ENCODE results near the gene ZBTB12. TPM values are rescaled to one million over a fixed set of nuclear protein-coding genes. Genes with fewer than 3 reads are reported as not detected.
A peak's percentile ranks its signal among the peaks of the same experiment; 100 is the strongest.

ZBTB12 gene
- total and polyA plus RNA-seq, 9 of the 15 experiments (the other 6 are each of a cell fraction or from before 2014, with no cell fraction given) = 0.03 to 12.4 (median 5.8) TPM; not detected in 1

DNA sequence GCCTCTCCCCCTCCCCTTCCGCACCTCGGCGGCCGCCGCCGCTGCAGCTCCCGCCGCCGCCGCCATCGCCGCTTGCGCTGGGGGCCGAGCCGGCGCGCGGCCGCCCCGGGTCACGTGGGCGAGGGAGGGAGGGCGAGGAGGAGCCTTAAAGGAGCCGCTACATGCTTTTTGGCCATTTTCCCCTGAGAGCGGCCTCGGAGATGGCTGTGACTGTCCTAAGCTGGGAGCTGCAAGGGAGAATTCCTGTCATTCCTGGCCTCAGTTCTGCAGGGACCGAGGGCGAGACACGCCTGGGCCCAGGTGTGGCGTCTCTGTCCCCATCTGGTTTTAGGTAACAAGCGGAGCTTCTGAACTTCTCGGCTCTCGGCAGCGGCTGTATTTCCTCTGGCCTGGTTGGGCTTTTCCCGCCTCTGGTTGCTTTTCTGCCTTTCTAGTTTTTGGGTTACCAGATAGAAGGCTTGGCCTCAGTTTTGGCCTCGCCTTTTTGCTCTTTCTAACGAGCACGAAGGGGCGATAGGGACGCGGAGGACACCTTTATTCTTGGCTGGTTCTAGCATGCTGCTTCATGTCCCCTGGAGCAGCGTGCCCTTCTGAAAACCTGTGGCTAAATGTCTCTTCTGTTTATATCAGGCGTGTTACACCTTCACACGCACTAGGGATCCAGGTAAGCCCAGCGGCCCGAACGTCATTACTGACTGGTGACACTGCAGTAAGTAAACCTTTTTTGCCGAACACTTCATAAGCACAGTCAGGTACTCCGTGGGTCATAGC is 4.1 kb downstream of the ZBTB12 start, which contains the start of gene EHMT2:
Gene EHMT2 (minus strand): TSS at position 87 of the 771 bp plus-strand sequence. CDS start 21 bp downstream, at position 66.
- peak within 1 kb of the TSS; percentile 95 for H2AFZ ChIP-seq (ENCODE audit: low read depth, low read length)
- H3K4me3 ChIP-seq = peak within 1 kb of the TSS; percentile 68
- H3K36me3 ChIP-seq (ENCODE audit: control insufficient read depth, insufficient read depth, low read length) = peaks cover 43% of the 10 kb centered on the region
- H3K27me3 ChIP-seq (ENCODE audit: control insufficient read depth in 2 of 2, insufficient read depth in 2 of 2, low read length in 2 of 2) = no peaks in the 10 kb centered on the region
- FAIRE-seq (peak; percentile 86), DNase-seq (ENCODE audit: extremely low read depth in 1 of 4, low spot score in 3 of 4) (peak; percentile 92 to 95 (median 93)), ATAC-seq (peak; percentile 77)
- peaks cover 49% of the 10 kb centered on the region for H3K79me2 ChIP-seq (ENCODE audit: control insufficient read depth, insufficient read depth, low read length)
- POLR2A ChIA-PET = interaction anchor here (0.6 to 2.4 kb wide), 18 partner anchors 8 to 237 kb away, joined by 3 to 10 read pairs (median 4); partner anchors contain the start of genes CSNK2B, DXO, GPANK1 and HSPA1B
- H3K27ac ChIP-seq (ENCODE audit: extremely low read depth, low read depth, low read length) = peak within 1 kb of the TSS; percentile 84
- H3K4me1 ChIP-seq (replicated peaks in 1 of 2; ENCODE audit: control insufficient read depth in 2 of 2, insufficient read depth in 2 of 2, low read length in 2 of 2) = peaks cover 29 to 43% of the 10 kb centered on the region in 2 experiments; a peak in 4 of 5 replicates
- in situ Hi-C loops (cut with MboI) = no loop called here
- H3K9me3 ChIP-seq (replicated peaks; ENCODE audit: control insufficient read depth, insufficient read depth, low read depth, low read length) = no peaks in the 10 kb centered on the region
- peak within 1 kb of the TSS; percentile 97 for H3K4me2 ChIP-seq (ENCODE audit: insufficient read depth, low read length)
- peak within 1 kb of the TSS; percentile 91 to 99 for H3K9ac ChIP-seq (ENCODE audit: insufficient read depth in 1 of 2, low read depth in 2 of 2, low read length in 2 of 2)
- CTCF ChIA-PET (ENCODE audit: low intra/inter-chr PET ratio) = no interaction called here
- intact Hi-C loops (cut with micrococcal nuclease) = no loop called here
- no peaks in the 10 kb centered on the region for H3K9me1 ChIP-seq (ENCODE audit: control insufficient read depth, insufficient read depth, low read length)
- TSS peak; percentile 91 for BruUV-seq (replicated peaks)
- WGBS (ENCODE audit: insufficient coverage, low coverage, missing lambda C conversion rate) = 0% methylated on average over 47 of the region's 49 CpGs
- peaks cover 3% of the 10 kb centered on the region; the same call in 1 of the 2 replicates for H4K20me1 ChIP-seq (replicated peaks; ENCODE audit: control insufficient read depth, insufficient read depth, low read length)
- peak; percentile 58; the same call in 1 of the 2 replicates for TF ChIP-seq JUN (IDR thresholded peaks at IDR 0.05; ENCODE audit: borderline replicate concordance, low read depth, low read length)
- no peak for TF ChIP-seq JUN (CRISPR knock-in tag; IDR thresholded peaks at IDR 0.05; ENCODE audit: borderline replicate concordance)
- TF ChIP-seq, protein P1, sequence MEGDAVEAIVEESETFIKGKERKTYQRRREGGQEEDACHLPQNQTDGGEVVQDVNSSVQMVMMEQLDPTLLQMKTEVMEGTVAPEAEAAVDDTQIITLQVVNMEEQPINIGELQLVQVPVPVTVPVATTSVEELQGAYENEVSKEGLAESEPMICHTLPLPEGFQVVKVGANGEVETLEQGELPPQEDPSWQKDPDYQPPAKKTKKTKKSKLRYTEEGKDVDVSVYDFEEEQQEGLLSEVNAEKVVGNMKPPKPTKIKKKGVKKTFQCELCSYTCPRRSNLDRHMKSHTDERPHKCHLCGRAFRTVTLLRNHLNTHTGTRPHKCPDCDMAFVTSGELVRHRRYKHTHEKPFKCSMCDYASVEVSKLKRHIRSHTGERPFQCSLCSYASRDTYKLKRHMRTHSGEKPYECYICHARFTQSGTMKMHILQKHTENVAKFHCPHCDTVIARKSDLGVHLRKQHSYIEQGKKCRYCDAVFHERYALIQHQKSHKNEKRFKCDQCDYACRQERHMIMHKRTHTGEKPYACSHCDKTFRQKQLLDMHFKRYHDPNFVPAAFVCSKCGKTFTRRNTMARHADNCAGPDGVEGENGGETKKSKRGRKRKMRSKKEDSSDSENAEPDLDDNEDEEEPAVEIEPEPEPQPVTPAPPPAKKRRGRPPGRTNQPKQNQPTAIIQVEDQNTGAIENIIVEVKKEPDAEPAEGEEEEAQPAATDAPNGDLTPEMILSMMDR (IDR thresholded peaks at IDR 0.05 in 2 of 3, conservative IDR thresholded peaks at IDR 0.05 in 1 of 3; ENCODE audit: insufficient read depth in 2 of 3, low read depth in 1 of 3, low read length in 3 of 3) = peak; percentile 7 to 22 (median 15); a peak in 1 of 6 replicates
- no peak for TF ChIP-seq PPARD (CRISPR knock-in tag; IDR thresholded peaks at IDR 0.05)
- TF ChIP-seq POLR2G (IDR thresholded peaks at IDR 0.05; ENCODE audit: low read depth, low read length) = peak; percentile 82
- TF ChIP-seq ETS1 (conservative IDR thresholded peaks at IDR 0.05; ENCODE audit: control insufficient read depth, low read depth, low read length) = 0 out of 2 replicates have a peak, but pooled peaks have one; percentile 25
- TF ChIP-seq, protein P2, sequence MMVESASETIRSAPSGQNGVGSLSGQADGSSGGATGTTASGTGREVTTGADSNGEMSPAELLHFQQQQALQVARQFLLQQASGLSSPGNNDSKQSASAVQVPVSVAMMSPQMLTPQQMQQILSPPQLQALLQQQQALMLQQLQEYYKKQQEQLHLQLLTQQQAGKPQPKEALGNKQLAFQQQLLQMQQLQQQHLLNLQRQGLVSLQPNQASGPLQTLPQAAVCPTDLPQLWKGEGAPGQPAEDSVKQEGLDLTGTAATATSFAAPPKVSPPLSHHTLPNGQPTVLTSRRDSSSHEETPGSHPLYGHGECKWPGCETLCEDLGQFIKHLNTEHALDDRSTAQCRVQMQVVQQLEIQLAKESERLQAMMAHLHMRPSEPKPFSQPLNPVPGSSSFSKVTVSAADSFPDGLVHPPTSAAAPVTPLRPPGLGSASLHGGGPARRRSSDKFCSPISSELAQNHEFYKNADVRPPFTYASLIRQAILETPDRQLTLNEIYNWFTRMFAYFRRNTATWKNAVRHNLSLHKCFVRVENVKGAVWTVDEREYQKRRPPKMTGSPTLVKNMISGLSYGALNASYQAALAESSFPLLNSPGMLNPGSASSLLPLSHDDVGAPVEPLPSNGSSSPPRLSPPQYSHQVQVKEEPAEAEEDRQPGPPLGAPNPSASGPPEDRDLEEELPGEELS (CRISPR knock-in tag; IDR thresholded peaks at IDR 0.05; ENCODE audit: borderline replicate concordance) = no peak
- peak; percentile 86 to 98 for TF ChIP-seq MAZ (CRISPR knock-in tag; conservative IDR thresholded peaks at IDR 0.05 in 1 of 2, IDR thresholded peaks at IDR 0.05 in 1 of 2)
- no peak for TF ChIP-seq HMBOX1 (IDR thresholded peaks at IDR 0.05)
- peak; percentile 94 for TF ChIP-seq CCNT2 (IDR thresholded peaks at IDR 0.05; ENCODE audit: borderline replicate concordance, extremely low read depth, insufficient read length, low read depth, low read length)
- no peak for TF ChIP-seq ZNF197 (CRISPR knock-in tag; IDR thresholded peaks at IDR 0.05; ENCODE audit: low read depth)
- TF ChIP-seq YBX1 (IDR thresholded peaks at IDR 0.05) = no peak
- peak; percentile 67; the same call in 1 of the 2 replicates for TF ChIP-seq SMAD4 (CRISPR knock-in tag; conservative IDR thresholded peaks at IDR 0.05)
